Natural killer cell treated with Interleukin-12 subunit alpha and Interleukin-12 subunit beta and Interleukin-15 and Interleukin-18, amount 100 ng/mL, for 72 hours (primary cell): ENCODE measurements around the gene LTBP1. TPM values are rescaled to one million over a fixed set of nuclear protein-coding genes. Genes with fewer than 3 reads are reported as not detected.

Experiments used
- ATAC-seq, 2 donors: fragments of 150-1000 bp; cut with Tn5 transposase in 1 of 2; sonication (Bioruptor Pico), chemical (Tn5 transposase) in 1 of 2; 2 replicates each; pipeline ENCODE4 v1.10.0; 2021
- DNase-seq: peaks from one replicate; pipeline ENCODE4 v3.0.0; 2022; ENCODE audit warnings: low spot score
- H3K27ac Mint-ChIP-seq, 2 donors: 1 replicate in 1 of 2; 2 replicates in 1 of 2; pipeline ENCODE4 v1.8.0; 2022; ENCODE audit warnings: mixed read lengths in 2 of 2, mild to moderate bottlenecking in 1 of 2, moderate library complexity in 1 of 2
- H3K27me3 Mint-ChIP-seq, 2 donors: 1 replicate in 1 of 2; 2 replicates in 1 of 2; pipeline ENCODE4 v1.8.0; 2022; ENCODE audit warnings: mixed read lengths in 2 of 2
- H3K36me3 Mint-ChIP-seq: one replicate; pipeline ENCODE4 v1.8.0; 2022; ENCODE audit warnings: mixed read lengths
- H3K4me1 Mint-ChIP-seq, 2 donors: 1 replicate in 1 of 2; 2 replicates in 1 of 2; pipeline ENCODE4 v1.8.0; 2022; ENCODE audit warnings: low read depth in 2 of 2, mixed read lengths in 2 of 2, mild to moderate bottlenecking in 1 of 2
- H3K4me3 Mint-ChIP-seq: one replicate; pipeline ENCODE4 v1.8.0; 2022; ENCODE audit warnings: mixed read lengths
- H3K9me3 Mint-ChIP-seq: 2 replicates; pipeline ENCODE4 v1.8.0; 2022; ENCODE audit warnings: mixed read lengths
- total RNA-seq, 2 donors: library from RNA; stranded (reverse); gene quantifications; one replicate each; pipeline ENCODE4 v1.2.3, GENCODE V29; 2022

The LTBP1 gene
- total RNA-seq, 2 donors from 2014 or later: 0.39 to 0.76 TPM

DNA sequence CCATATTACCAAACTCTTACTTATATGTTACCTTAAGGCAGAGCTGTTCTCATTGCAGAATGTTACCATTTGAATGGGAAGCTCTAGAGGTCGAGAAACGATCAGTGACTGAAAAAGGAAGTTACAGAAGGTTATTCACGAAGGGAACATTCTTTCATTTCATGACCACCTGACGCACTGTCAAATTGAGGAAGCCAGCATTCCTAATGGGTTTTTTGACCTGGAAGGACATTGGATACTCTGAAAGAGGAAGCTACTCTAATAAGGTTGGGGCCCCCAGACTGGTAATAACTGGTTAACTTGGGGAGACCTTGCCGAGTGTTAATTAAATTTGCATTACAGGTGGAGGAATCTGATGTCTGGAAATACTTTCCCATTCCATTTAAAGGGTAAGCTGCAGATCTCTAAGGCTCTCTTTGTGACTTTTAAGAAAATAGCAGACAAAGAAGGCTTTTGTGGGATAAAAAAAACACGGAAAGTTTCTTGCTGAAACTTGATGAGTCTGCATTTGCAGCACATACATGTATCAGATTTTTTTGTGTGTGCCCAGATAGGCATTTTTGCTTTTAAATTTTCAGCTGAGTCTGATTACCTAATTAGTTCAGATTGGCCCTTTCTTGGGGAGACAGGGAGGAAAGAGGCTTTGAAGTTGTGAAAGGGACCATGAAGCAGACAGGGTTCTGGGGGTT, 137.1 kb downstream of the LTBP1 start:
- H3K9me3 Mint-ChIP-seq: no peaks in the 10 kb centered on the region
- peak; percentile 47 for DNase-seq
- H3K4me1 Mint-ChIP-seq: peaks cover 0 to 45% of the 10 kb centered on the region in 2 donors

GRCh38 chr2:33084433-33084832, 137.7 kb downstream of the LTBP1 start:
- H3K4me1 Mint-ChIP-seq: peaks cover 0 to 41% of the 10 kb centered on the region in 2 donors
- H3K27me3 Mint-ChIP-seq: peaks cover 7 to 8% of the 10 kb centered on the region in 2 donors
- no peaks in the 10 kb centered on the region for H3K9me3 Mint-ChIP-seq
- no peak overlapping the region for H3K27ac Mint-ChIP-seq
- no peaks in the 10 kb centered on the region for H3K36me3 Mint-ChIP-seq
- H3K4me3 Mint-ChIP-seq: peak overlapping the region; percentile 13
- DNase-seq (no peak), ATAC-seq (no peak)

More for the DNA sequence above, 137.1 kb downstream of the LTBP1 start:
- Mint-ChIP-seq H3K27me3 (peaks cover 7 to 8% of the 10 kb centered on the region in 2 donors), H3K36me3 (no peaks in the 10 kb centered on the region), H3K4me3 (peak overlapping the region; percentile 13), H3K27ac (no peak overlapping the region)
- ATAC-seq: no peak

- H3K36me3 Mint-ChIP-seq: no peaks in the 10 kb centered on the region
- H3K27ac Mint-ChIP-seq: no peak overlapping the region
- ATAC-seq (no peak), DNase-seq (no peak)
- H3K27me3 Mint-ChIP-seq: peaks cover 5 to 7% of the 10 kb centered on the region in 2 donors
- H3K9me3 Mint-ChIP-seq: no peaks in the 10 kb centered on the region
- peaks cover 0 to 35% of the 10 kb centered on the region in 2 donors for H3K4me1 Mint-ChIP-seq
- H3K4me3 Mint-ChIP-seq: peak overlapping the region; percentile 37
These were observed 138.9 kb downstream of the LTBP1 start for GRCh38 chr2:33085646-33086045.

DNA sequence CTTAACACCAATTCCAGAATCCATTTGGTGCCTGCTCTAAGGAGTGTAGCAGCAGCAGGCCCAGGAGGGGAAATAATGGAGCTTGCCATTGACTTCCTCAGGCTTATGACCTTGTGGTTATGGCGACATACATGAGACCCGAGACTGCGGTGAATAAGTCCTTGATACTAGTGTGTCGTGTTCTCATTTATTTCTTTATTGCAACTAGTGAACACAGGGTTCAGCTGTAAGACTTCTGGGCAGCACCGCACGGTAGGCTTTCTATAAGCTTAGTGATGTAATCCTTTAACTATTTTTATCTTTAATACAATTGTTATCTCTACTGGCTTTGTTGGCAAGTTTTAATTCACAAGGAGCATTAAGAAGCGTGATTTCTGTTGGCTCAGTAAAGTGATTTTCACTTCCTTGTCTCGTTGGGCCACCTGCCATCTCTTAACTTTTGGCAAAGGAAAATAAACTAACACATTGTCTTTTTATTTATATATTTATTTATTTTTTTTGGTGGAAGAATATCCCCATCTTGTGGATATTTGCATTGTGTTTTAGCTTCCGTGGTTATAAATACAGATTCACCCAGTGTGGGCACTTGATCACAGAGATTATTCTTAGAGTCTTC, 139.8 kb downstream of the LTBP1 start:
- Mint-ChIP-seq H3K36me3 (no peaks in the 10 kb centered on the region), H3K9me3 (no peaks in the 10 kb centered on the region), H3K27ac (no peak overlapping the region), H3K27me3 (peaks cover 2 to 7% of the 10 kb centered on the region in 2 donors), H3K4me1 (peaks cover 0 to 35% of the 10 kb centered on the region in 2 donors), H3K4me3 (no peak overlapping the region)
- no peak for ATAC-seq
- no peak for DNase-seq

DNA sequence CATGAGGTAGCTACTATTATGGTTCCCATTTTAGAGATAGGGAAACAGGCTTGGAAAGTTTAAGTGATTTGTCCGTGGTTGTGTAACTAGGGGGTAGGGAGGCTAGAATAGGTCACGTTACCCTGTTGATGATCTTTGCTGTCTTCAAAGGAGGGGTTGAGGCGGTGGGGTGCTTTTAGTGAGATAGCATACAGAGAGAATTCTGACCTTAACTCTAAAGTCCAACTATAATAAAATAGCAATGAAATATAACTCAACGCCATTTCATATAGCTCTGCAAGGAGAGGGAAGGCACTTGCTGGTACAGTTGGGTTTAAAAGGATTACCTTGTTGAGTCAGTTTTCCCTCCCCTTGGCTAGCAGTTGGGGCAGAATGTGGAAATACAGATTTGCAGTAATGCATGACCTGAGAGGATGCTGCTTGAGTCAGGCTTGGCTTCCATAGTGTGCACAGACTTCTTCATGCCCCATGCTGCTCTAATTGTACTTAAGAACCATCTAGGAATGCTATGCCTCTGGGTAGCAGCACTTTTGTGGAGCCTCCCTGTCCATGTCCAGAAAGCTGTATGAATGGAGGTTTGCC, 143.9 kb downstream of the LTBP1 start:
- Mint-ChIP-seq H3K4me1 (peaks cover 0 to 6% of the 10 kb centered on the region in 2 donors), H3K36me3 (no peaks in the 10 kb centered on the region), H3K27ac (no peak overlapping the region), H3K27me3 (peaks cover 0 to 5% of the 10 kb centered on the region in 2 donors), H3K9me3 (no peaks in the 10 kb centered on the region), H3K4me3 (no peak overlapping the region)
- DNase-seq (no peak), ATAC-seq (peak in 1 of 2 donors; percentile 40)

GRCh38 chr2:33091541-33092123, 144.9 kb downstream of the LTBP1 start:
- Mint-ChIP-seq H3K36me3 (no peaks in the 10 kb centered on the region), H3K27me3 (peaks cover 0 to 12% of the 10 kb centered on the region in 2 donors), H3K9me3 (no peaks in the 10 kb centered on the region), H3K27ac (no peak overlapping the region), H3K4me3 (no peak overlapping the region), H3K4me1 (no peaks in the 10 kb centered on the region)
- DNase-seq (no peak), ATAC-seq (no peak)

DNA sequence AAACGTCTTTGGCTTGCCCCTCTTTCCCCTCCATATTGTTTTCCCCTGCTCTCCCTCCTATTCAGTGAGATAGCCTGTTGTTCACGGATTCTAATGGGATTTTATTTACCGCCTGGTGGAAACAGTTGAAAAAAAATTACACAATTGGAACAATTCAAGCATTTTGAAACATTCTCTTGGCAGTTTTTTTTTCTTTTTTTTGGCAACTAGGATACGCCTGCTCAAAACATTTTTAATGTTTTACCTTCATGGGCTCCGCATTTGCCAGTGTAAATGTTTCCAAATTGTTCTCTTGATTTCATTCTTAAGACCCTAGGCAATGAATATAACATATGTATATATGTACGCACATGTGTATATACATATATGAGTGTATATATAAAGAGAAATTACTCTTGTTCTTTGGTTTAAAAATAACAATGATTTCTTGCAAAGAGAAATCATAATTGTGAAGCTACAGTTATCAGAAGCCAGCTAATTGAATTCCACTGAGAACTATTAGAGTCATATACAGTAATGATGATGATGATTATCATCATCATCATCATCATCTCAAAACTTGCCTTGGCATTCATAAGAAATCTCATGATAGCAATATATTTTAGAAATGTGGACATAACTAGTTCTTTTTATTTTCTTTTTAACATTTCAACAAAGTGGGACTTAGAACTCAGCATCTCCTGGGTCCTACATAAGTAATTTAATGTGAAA, 146.7 kb downstream of the LTBP1 start:
- Mint-ChIP-seq H3K4me1 (no peaks in the 10 kb centered on the region), H3K36me3 (no peaks in the 10 kb centered on the region), H3K27ac (no peak overlapping the region), H3K9me3 (no peaks in the 10 kb centered on the region), H3K4me3 (no peak overlapping the region), H3K27me3 (peaks cover 0 to 12% of the 10 kb centered on the region in 2 donors)
- ATAC-seq (no peak), DNase-seq (no peak)

- Mint-ChIP-seq H3K36me3 (no peaks in the 10 kb centered on the region), H3K4me3 (no peak overlapping the region), H3K9me3 (no peaks in the 10 kb centered on the region), H3K27ac (no peak overlapping the region), H3K27me3 (peaks cover 0 to 12% of the 10 kb centered on the region in 2 donors), H3K4me1 (no peaks in the 10 kb centered on the region)
- no peak for ATAC-seq
- DNase-seq: no peak
These were observed 147.6 kb downstream of the LTBP1 start for GRCh38 chr2:33094303-33094702.

DNA sequence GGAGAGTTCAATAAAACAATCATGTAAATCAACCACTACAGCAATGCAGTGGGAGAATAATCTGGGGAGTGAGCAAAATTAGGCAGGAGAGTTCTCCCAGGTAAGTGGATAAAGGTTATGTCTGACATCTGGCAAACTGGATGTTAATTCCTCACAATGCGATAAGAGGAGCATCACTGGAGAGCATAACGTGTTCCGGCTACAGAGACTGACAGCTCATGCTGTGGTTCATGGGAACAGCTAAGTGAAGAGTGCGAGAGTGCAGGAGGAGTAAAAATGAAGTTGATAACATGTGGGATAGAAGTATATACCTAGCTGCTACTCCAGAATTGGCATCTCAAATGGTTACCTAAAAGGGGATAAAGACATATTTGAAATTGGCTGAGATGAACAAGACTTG, 153.2 kb downstream of the LTBP1 start:
- Mint-ChIP-seq H3K4me3 (no peak overlapping the region), H3K4me1 (no peaks in the 10 kb centered on the region), H3K36me3 (no peaks in the 10 kb centered on the region), H3K27me3 (peaks cover 11 to 15% of the 10 kb centered on the region in 2 donors), H3K9me3 (no peaks in the 10 kb centered on the region), H3K27ac (no peak overlapping the region)
- DNase-seq: no peak
- ATAC-seq: no peak

GRCh38 chr2:33100921-33101320, 154.2 kb downstream of the LTBP1 start:
- H3K27me3 Mint-ChIP-seq: peaks cover 11 to 12% of the 10 kb centered on the region in 2 donors
- no peak overlapping the region for H3K27ac Mint-ChIP-seq
- no peaks in the 10 kb centered on the region for H3K4me1 Mint-ChIP-seq
- H3K36me3 Mint-ChIP-seq: no peaks in the 10 kb centered on the region
- ATAC-seq (no peak), DNase-seq (no peak)
- H3K4me3 Mint-ChIP-seq: no peak overlapping the region
- H3K9me3 Mint-ChIP-seq: no peaks in the 10 kb centered on the region

DNA sequence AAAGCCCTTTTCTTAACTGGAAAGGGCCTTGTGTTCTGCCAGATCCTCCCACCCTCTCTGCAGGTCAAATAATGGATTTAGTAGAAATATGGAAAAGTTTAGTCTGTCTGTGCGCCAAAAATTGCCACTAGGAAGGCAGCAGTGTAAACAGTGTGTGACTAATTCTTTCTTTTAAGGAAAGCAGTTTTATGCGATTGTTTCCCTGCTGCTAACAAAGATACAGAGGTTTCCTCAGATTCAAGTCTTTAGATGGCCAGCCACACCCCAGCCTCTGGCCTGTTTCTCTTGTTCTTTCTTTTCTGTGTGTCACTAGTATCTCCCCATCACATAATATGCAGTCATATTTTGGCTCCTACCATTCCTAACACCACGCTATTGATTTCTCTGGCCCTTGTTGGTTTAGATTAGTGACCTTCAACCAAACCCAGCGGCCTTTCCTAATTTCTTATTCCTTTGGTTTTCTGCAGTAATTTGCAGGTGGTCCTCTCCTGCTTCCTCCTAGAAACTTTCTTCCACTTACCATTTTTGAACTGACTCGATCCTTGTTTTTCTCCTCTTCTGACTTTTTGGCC, 157.4 kb downstream of the LTBP1 start:
- ATAC-seq (no peak), DNase-seq (no peak)
- Mint-ChIP-seq H3K9me3 (no peaks in the 10 kb centered on the region), H3K36me3 (no peaks in the 10 kb centered on the region), H3K4me3 (no peak overlapping the region), H3K27me3 (peaks cover 11 to 18% of the 10 kb centered on the region in 2 donors), H3K27ac (no peak overlapping the region), H3K4me1 (no peaks in the 10 kb centered on the region)

GRCh38 chr2:33104726-33105125, 158.0 kb downstream of the LTBP1 start:
- no peak for DNase-seq
- Mint-ChIP-seq H3K4me1 (no peaks in the 10 kb centered on the region), H3K9me3 (no peaks in the 10 kb centered on the region), H3K27me3 (peaks cover 11 to 15% of the 10 kb centered on the region in 2 donors), H3K27ac (no peak overlapping the region), H3K36me3 (no peaks in the 10 kb centered on the region), H3K4me3 (no peak overlapping the region)
- no peak for ATAC-seq

- H3K27ac Mint-ChIP-seq: no peak overlapping the region
These were observed 159.4 kb downstream of the LTBP1 start for GRCh38 chr2:33106115-33106514.

More at GRCh38 chr2:33106115-33106514, 159.4 kb downstream of the LTBP1 start:
- Mint-ChIP-seq H3K9me3 (no peaks in the 10 kb centered on the region), H3K27me3 (peaks cover 11 to 14% of the 10 kb centered on the region in 2 donors), H3K36me3 (no peaks in the 10 kb centered on the region), H3K4me3 (no peak overlapping the region), H3K4me1 (no peaks in the 10 kb centered on the region)
- ATAC-seq: no peak
- no peak for DNase-seq
